CD4-positive, alpha-beta T cell (primary cell): Measurements from ENCODE around the gene IFNA17. TPM values are rescaled to one million over a fixed set of nuclear protein-coding genes. Genes with fewer than 3 reads are reported as not detected.
"Not testable (repeated sequence)": the region's sequence is repeated elsewhere in the genome, so short reads cannot be mapped to it uniquely, and the experiment has no call there.

Experiments used
- ATAC-seq: fragments of 200-7000 bp; cut with Tn5 transposase; one replicate; pipeline ENCODE4 v1.10.0; 2022; ENCODE audit warnings: mild to moderate bottlenecking; ENCODE audit not compliant: poor library complexity
- CTCF ChIA-PET: fragments of 350-600 bp; sonication (Branson Sonifier 250); formaldehyde crosslinking; loops from one replicate; lab custom pipeline; 2021; ENCODE audit warnings: antibody characterized with exemption, inconsistent platforms; lab: Charles Lee
- POLR2A ChIA-PET: fragments of 350-600 bp; sonication (Branson Sonifier 250); formaldehyde crosslinking; loops from one replicate; lab custom pipeline; 2021; ENCODE audit warnings: antibody characterized with exemption, inconsistent platforms; lab: Charles Lee
- DNase-seq, 14 experiments: peaks; one replicate each; pipeline ENCODE4 v3.0.0-alpha.2; 2013 to 2020; ENCODE audit warnings: mixed read lengths in 2 of 14
- H3K27ac ChIP-seq, 2 donors: one replicate each; pipeline versions ENCODE4 v1.5.1 to v1.7.0; 2013; ENCODE audit warnings: low read length in 2 of 2, low read depth in 1 of 2, mild to moderate bottlenecking in 1 of 2
- H3K27me3 ChIP-seq, 2 experiments: 1 replicate in 1 of 2; 2 replicates in 1 of 2; pipeline versions ENCODE4 v1.6.1 to v1.7.0; 2013; ENCODE audit warnings: low read length in 2 of 2, control low read depth in 1 of 2, mild to moderate bottlenecking in 1 of 2, moderate library complexity in 1 of 2; ENCODE audit not compliant: insufficient read depth in 2 of 2, control insufficient read depth in 1 of 2
- H3K36me3 ChIP-seq: one replicate; pipeline ENCODE4 v1.6.1; 2013; ENCODE audit warnings: low read length, control low read depth; ENCODE audit not compliant: insufficient read depth
- H3K4me1 ChIP-seq: one replicate; pipeline ENCODE4 v1.6.1; 2013; ENCODE audit warnings: low read length, control low read depth; ENCODE audit not compliant: insufficient read depth
- H3K4me3 ChIP-seq: one replicate; pipeline ENCODE4 v1.5.1; 2013; ENCODE audit warnings: mild to moderate bottlenecking, low read length, moderate library complexity
- H3K9me3 ChIP-seq, 2 experiments: 1 replicate in 1 of 2; 2 replicates in 1 of 2; pipeline versions ENCODE4 v1.6.1 to v1.7.0; 2013; ENCODE audit warnings: low read length in 2 of 2, mild to moderate bottlenecking in 2 of 2, control low read depth in 1 of 2, moderate library complexity in 1 of 2; ENCODE audit not compliant: control insufficient read depth in 1 of 2, insufficient read depth in 1 of 2
- H3K27ac Mint-ChIP-seq: one replicate; pipeline ENCODE4 v1.8.0; 2020; ENCODE audit warnings: mixed read lengths
- H3K27me3 Mint-ChIP-seq: one replicate; pipeline ENCODE4 v1.8.0; 2021; ENCODE audit warnings: mixed read lengths
- H3K36me3 Mint-ChIP-seq: one replicate; pipeline ENCODE4 v1.8.0; 2021; ENCODE audit warnings: low read depth, mixed read lengths
- H3K4me1 Mint-ChIP-seq: one replicate; pipeline ENCODE4 v1.8.0; 2021; ENCODE audit warnings: low read depth, mixed read lengths
- H3K4me3 Mint-ChIP-seq: one replicate; pipeline ENCODE4 v1.8.0; 2020; ENCODE audit warnings: mild to moderate bottlenecking, mixed read lengths
- H3K9me3 Mint-ChIP-seq: one replicate; pipeline ENCODE4 v1.8.0; 2020; ENCODE audit warnings: mixed read lengths
- CTCF ChIP-seq: fragments of 200-600 bp; IDR thresholded peaks from one replicate; pipeline ENCODE4 v1.8.0; 2022; ENCODE audit warnings: antibody characterized with exemption, mild to moderate bottlenecking
- intact Hi-C, 2 experiments: fragments of 100-400 bp; cut with DNase I in 1 of 2; cut with micrococcal nuclease in 1 of 2; formaldehyde crosslinking; loops; one replicate each; pipeline versions ENCODE4 v1.15.1 to v1.9.0; 2023 to 2025; cut with DNase I, micrococcal nuclease
- total RNA-seq, 174 experiments: library from RNA in 2 of 174; stranded (reverse) in 2 of 174; gene quantifications; one replicate each; pipeline ENCODE4 v1.2.3 and lab custom pipeline; 2021 to 2026

The IFNA17 gene
- total RNA-seq, 2 experiments from 2014 or later, result not detected

GRCh38 chr9:21182810-21183736 lies 44.9 kb downstream of the IFNA17 start:
- intact Hi-C loops, result not testable (repeated sequence)
- POLR2A ChIA-PET, result interaction anchor here (0.6 to 0.7 kb wide), 3 partner anchors 9 to 764 kb away, joined by 3 to 4 read pairs (median 3); no protein-coding TSS in a partner anchor

More at GRCh38 chr9:21182810-21183736, 44.9 kb downstream of the IFNA17 start:
- TF ChIP-seq CTCF, result peak; percentile 60
- peak; percentile 84 for ATAC-seq
- H3K4me3 Mint-ChIP-seq, H3K27me3 Mint-ChIP-seq, H3K4me1 ChIP-seq, H3K4me1 Mint-ChIP-seq, H3K27ac ChIP-seq, H3K9me3 ChIP-seq, H3K27ac Mint-ChIP-seq, H3K36me3 ChIP-seq, H3K36me3 Mint-ChIP-seq, H3K9me3 Mint-ChIP-seq, H3K27me3 ChIP-seq, H3K4me3 ChIP-seq: not testable (repeated sequence)
- peak in 5 of 14 experiments; percentile 5 to 54 (median 39) for DNase-seq
- CTCF ChIA-PET, result interaction anchor here (1.2 to 1.7 kb wide), 3 partner anchors 9 to 21 kb away, joined by 3 to 6 read pairs (median 6); no protein-coding TSS in a partner anchor

Other genes with a start within 250 kb of the IFNA17 start
- gene HACD4, start 196.6 kb downstream of the IFNA17 start, total RNA-seq, result 1 to 10 TPM; 5.9 to 6.5 TPM
- not detected for gene IFNB1, start 150.3 kb downstream of the IFNA17 start, total RNA-seq
- not detected for gene IFNW1, start 86.4 kb downstream of the IFNA17 start, total RNA-seq
- gene IFNA21, start 61.6 kb downstream of the IFNA17 start, total RNA-seq, result not detected
- gene IFNA4, start 40.6 kb downstream of the IFNA17 start, total RNA-seq, result not detected
- gene IFNA7, start 26.0 kb downstream of the IFNA17 start, total RNA-seq, result not detected
- not detected for gene IFNA10, start 21.1 kb downstream of the IFNA17 start, total RNA-seq
- gene IFNA16, start 10.9 kb downstream of the IFNA17 start, total RNA-seq, result not detected
- gene IFNA14, start 11.8 kb upstream of the IFNA17 start, total RNA-seq, result not detected
- gene IFNA5, start 77.1 kb upstream of the IFNA17 start, total RNA-seq, result not detected
- 10 to 100 TPM; 11.9 to 12.0 TPM for gene KLHL9, start 107.2 kb upstream of the IFNA17 start, total RNA-seq
- not detected for gene IFNA6, start 122.7 kb upstream of the IFNA17 start, total RNA-seq
- not detected for gene IFNA13, start 139.8 kb upstream of the IFNA17 start, total RNA-seq
- not detected for gene IFNA2, start 157.2 kb upstream of the IFNA17 start, total RNA-seq
- gene IFNA8, start 180.9 kb upstream of the IFNA17 start, total RNA-seq, result not detected
- gene IFNA1, start 212.2 kb upstream of the IFNA17 start, total RNA-seq, result not detected